HEK293 (cell line): ENCODE data around the gene TMTC1.

Experiments
- CTCF ChIA-PET: fragments of 350-600 bp; formaldehyde crosslinking; extraction: SDS; loops from one replicate; lab custom pipeline; 2021; ENCODE audit warnings: antibody characterized with exemption; lab: Yijun Ruan, JAX
- POLR2A ChIA-PET: fragments of 300-600 bp; formaldehyde crosslinking; extraction: SDS; loops from one replicate; lab custom pipeline; 2020; ENCODE audit warnings: antibody characterized with exemption, inconsistent platforms; lab: Yijun Ruan, JAX
- H3K27ac ChIP-seq: fragments of 200-500 bp; sonication (Bioruptor generic); 2 replicates; pipeline ENCODE4 v1.5.1; 2014; ENCODE audit warnings: low read depth, low read length, control low read depth, inconsistent platforms; ENCODE audit errors: extremely low read depth
- H3K36me3 ChIP-seq, 2 experiments: fragments of 200-500 bp in 1 of 2; sonication (Bioruptor generic) in 1 of 2; 1 replicate in 1 of 2; 2 replicates in 1 of 2; pipeline ENCODE4 v1.5.1; 2014 to 2017; ENCODE audit warnings: inconsistent platforms in 2 of 2, low read length in 2 of 2; ENCODE audit not compliant: control insufficient read depth in 2 of 2, insufficient read depth in 1 of 2
- H3K4me1 ChIP-seq: fragments of 200-500 bp; sonication (Bioruptor generic); 2 replicates; pipeline ENCODE4 v1.5.1; 2014; ENCODE audit warnings: mild to moderate bottlenecking, low read length, inconsistent platforms; ENCODE audit not compliant: control insufficient read depth, insufficient read depth
- H3K4me3 ChIP-seq: 2 replicates; pipeline ENCODE4 v1.5.1; 2011; ENCODE audit warnings: low read depth, mild to moderate bottlenecking, control low read depth, low read length, moderate library complexity
- H3K9me3 ChIP-seq: fragments of 200-500 bp; sonication (Bioruptor generic); 2 replicates; pipeline ENCODE4 v1.5.1; 2014; ENCODE audit warnings: low read depth, low read length, inconsistent platforms; ENCODE audit not compliant: control insufficient read depth, insufficient read depth
- ATF2 ChIP-seq: fragments of 450-650 bp; formaldehyde crosslinking; IDR thresholded peaks from 2 replicates; pipeline ENCODE4 v1.5.1; 2016; ENCODE audit warnings: missing biosample characterization, missing genetic modification characterization, low read depth
- GLI4 ChIP-seq: fragments of 450-650 bp; formaldehyde crosslinking; IDR thresholded peaks from 2 replicates; pipeline ENCODE4 v1.5.1; 2016; ENCODE audit warnings: missing biosample characterization, missing genetic modification characterization
- HIC1 ChIP-seq: fragments of 450-650 bp; formaldehyde crosslinking; IDR thresholded peaks from 2 replicates; pipeline ENCODE4 v1.5.1; 2016; ENCODE audit warnings: missing biosample characterization, missing genetic modification characterization
- WT1 ChIP-seq: fragments of 450-650 bp; formaldehyde crosslinking; IDR thresholded peaks from 2 replicates; pipeline ENCODE4 v1.5.1; 2016; ENCODE audit warnings: missing biosample characterization, missing genetic modification characterization
- ZBTB10 ChIP-seq: fragments of 450-650 bp; formaldehyde crosslinking; IDR thresholded peaks from 2 replicates; pipeline ENCODE4 v1.5.1; 2016; ENCODE audit warnings: missing biosample characterization, missing genetic modification characterization
- ZBTB8A ChIP-seq: fragments of 450-650 bp; formaldehyde crosslinking; IDR thresholded peaks from 2 replicates; pipeline ENCODE4 v1.5.1; 2016; ENCODE audit warnings: missing biosample characterization, missing genetic modification characterization
- ZFHX2 ChIP-seq: fragments of 450-650 bp; formaldehyde crosslinking; conservative IDR thresholded peaks from 2 replicates; pipeline ENCODE4 v1.5.1; 2016; ENCODE audit warnings: missing biosample characterization, missing genetic modification characterization
- ZFP41 ChIP-seq: fragments of 450-650 bp; formaldehyde crosslinking; IDR thresholded peaks from 2 replicates; pipeline ENCODE4 v1.5.1; 2016; ENCODE audit warnings: missing biosample characterization, missing genetic modification characterization, borderline replicate concordance
- ZNF140 ChIP-seq: fragments of 450-650 bp; formaldehyde crosslinking; IDR thresholded peaks from 2 replicates; pipeline ENCODE4 v1.5.1; 2016; ENCODE audit warnings: missing biosample characterization, missing genetic modification characterization
- ZNF18 ChIP-seq: fragments of 450-650 bp; formaldehyde crosslinking; IDR thresholded peaks from 2 replicates; pipeline ENCODE4 v1.5.1; 2016; ENCODE audit warnings: missing biosample characterization, missing genetic modification characterization
- ZNF24 ChIP-seq: fragments of 450-650 bp; formaldehyde crosslinking; IDR thresholded peaks from 2 replicates; pipeline ENCODE4 v1.5.1; 2016; ENCODE audit warnings: missing biosample characterization, missing genetic modification characterization
- ZNF394 ChIP-seq: fragments of 450-650 bp; formaldehyde crosslinking; IDR thresholded peaks from 2 replicates; pipeline ENCODE4 v1.5.1; 2016; ENCODE audit warnings: missing biosample characterization, missing genetic modification characterization, mild to moderate bottlenecking, moderate library complexity, borderline replicate concordance
- ZNF398 ChIP-seq: fragments of 450-650 bp; formaldehyde crosslinking; IDR thresholded peaks from 2 replicates; pipeline ENCODE4 v1.5.1; 2017; ENCODE audit warnings: missing biosample characterization, missing genetic modification characterization
- ZNF416 ChIP-seq: fragments of 450-650 bp; formaldehyde crosslinking; IDR thresholded peaks from 2 replicates; pipeline ENCODE4 v1.5.1; 2016; ENCODE audit warnings: missing biosample characterization, missing genetic modification characterization
- ZNF426 ChIP-seq: fragments of 450-650 bp; formaldehyde crosslinking; IDR thresholded peaks from 2 replicates; pipeline ENCODE4 v1.5.1; 2017; ENCODE audit warnings: missing biosample characterization, missing genetic modification characterization, mild to moderate bottlenecking, inconsistent platforms, moderate library complexity
- ZNF473 ChIP-seq: fragments of 450-650 bp; formaldehyde crosslinking; IDR thresholded peaks from 2 replicates; pipeline ENCODE4 v1.5.1; 2017; ENCODE audit warnings: missing biosample characterization, missing genetic modification characterization
- ZNF560 ChIP-seq: fragments of 450-650 bp; formaldehyde crosslinking; IDR thresholded peaks from 2 replicates; pipeline ENCODE4 v1.5.1; 2017; ENCODE audit warnings: missing biosample characterization, missing genetic modification characterization, borderline replicate concordance
- ZNF623 ChIP-seq: fragments of 450-650 bp; formaldehyde crosslinking; IDR thresholded peaks from 2 replicates; pipeline ENCODE4 v1.5.1; 2016; ENCODE audit warnings: missing biosample characterization, missing genetic modification characterization
- ZNF654 ChIP-seq: fragments of 450-650 bp; formaldehyde crosslinking; IDR thresholded peaks from 2 replicates; pipeline ENCODE4 v1.5.1; 2016; ENCODE audit warnings: low read depth, missing biosample characterization, missing genetic modification characterization
- ZNF660 ChIP-seq: fragments of 450-650 bp; IDR thresholded peaks from 2 replicates; pipeline ENCODE4 v1.5.1; 2018; ENCODE audit warnings: missing biosample characterization, mild to moderate bottlenecking, missing genetic modification characterization
- ZNF704 ChIP-seq: fragments of 450-650 bp; formaldehyde crosslinking; IDR thresholded peaks from 2 replicates; pipeline ENCODE4 v1.5.1; 2016; ENCODE audit warnings: missing biosample characterization, missing genetic modification characterization
- ZNF776 ChIP-seq: fragments of 450-650 bp; formaldehyde crosslinking; IDR thresholded peaks from 2 replicates; pipeline ENCODE4 v1.5.0; 2017; ENCODE audit warnings: missing biosample characterization, missing genetic modification characterization, borderline replicate concordance
- ZNF791 ChIP-seq: fragments of 450-650 bp; formaldehyde crosslinking; IDR thresholded peaks from 2 replicates; pipeline ENCODE4 v1.5.1; 2016; ENCODE audit warnings: missing biosample characterization, missing genetic modification characterization

TMTC1 gene

GRCh38 chr12:29551812-29552211 is 231.9 kb downstream of the TMTC1 start (continued):
- TF ChIP-seq ZNF704 (no peak), ZNF394 (tag by site-specific recombination) (no peak), ZNF140 (tag by site-specific recombination) (no peak), ZNF660 (no peak), ZNF623 (no peak), WT1 (tag by site-specific recombination) (no peak), ZNF18 (tag by site-specific recombination) (no peak), ZBTB8A (tag by site-specific recombination) (no peak), GLI4 (tag by site-specific recombination) (no peak), ZFHX2 (no peak), ZNF416 (tag by site-specific recombination) (no peak), ZNF654 (no peak)
- TF ChIP-seq, all 188 proteins: peak for 0

GRCh38 chr12:29547864-29548263 is 235.9 kb downstream of the TMTC1 start:
- CTCF ChIA-PET = no interaction called here
- H3K36me3 ChIP-seq = no peaks in the 10 kb centered on the region
- no peaks in the 10 kb centered on the region for H3K9me3 ChIP-seq
- H3K27ac ChIP-seq = no peak overlapping the region
- H3K4me3 ChIP-seq = no peak overlapping the region
- POLR2A ChIA-PET = no interaction called here
- no peaks in the 10 kb centered on the region for H3K4me1 ChIP-seq
- no peak for TF ChIP-seq ATF2 (tag by site-specific recombination)
- no peak for TF ChIP-seq ZNF654
- TF ChIP-seq ZNF791 (tag by site-specific recombination) = no peak
- no peak for TF ChIP-seq ZNF426 (tag by site-specific recombination)
- TF ChIP-seq ZNF24 (tag by site-specific recombination) = no peak
- TF ChIP-seq ZNF776 = no peak
- no peak for TF ChIP-seq ZFP41 (tag by site-specific recombination)
- no peak for TF ChIP-seq ZNF560 (tag by site-specific recombination)
- no peak for TF ChIP-seq ZBTB10 (tag by site-specific recombination)
- TF ChIP-seq ZNF398 = no peak
- no peak for TF ChIP-seq HIC1
- TF ChIP-seq ZNF473 (tag by site-specific recombination) = no peak
- TF ChIP-seq GLI4 (tag by site-specific recombination) = no peak
